Raji (cell line): ENCODE measurements around the gene MTG2.

Experiments used
- POLR2A ChIP-seq: IDR thresholded peaks from 2 replicates; pipeline ENCODE4 v1.6.1; 2011; ENCODE audit warnings: low read depth, low read length, control low read depth; ENCODE audit not compliant: insufficient read depth

MTG2 gene

GRCh38 chr20:62141397-62142251 is 41.2 kb upstream of the MTG2 start:
- no peak for TF ChIP-seq POLR2A

DNA sequence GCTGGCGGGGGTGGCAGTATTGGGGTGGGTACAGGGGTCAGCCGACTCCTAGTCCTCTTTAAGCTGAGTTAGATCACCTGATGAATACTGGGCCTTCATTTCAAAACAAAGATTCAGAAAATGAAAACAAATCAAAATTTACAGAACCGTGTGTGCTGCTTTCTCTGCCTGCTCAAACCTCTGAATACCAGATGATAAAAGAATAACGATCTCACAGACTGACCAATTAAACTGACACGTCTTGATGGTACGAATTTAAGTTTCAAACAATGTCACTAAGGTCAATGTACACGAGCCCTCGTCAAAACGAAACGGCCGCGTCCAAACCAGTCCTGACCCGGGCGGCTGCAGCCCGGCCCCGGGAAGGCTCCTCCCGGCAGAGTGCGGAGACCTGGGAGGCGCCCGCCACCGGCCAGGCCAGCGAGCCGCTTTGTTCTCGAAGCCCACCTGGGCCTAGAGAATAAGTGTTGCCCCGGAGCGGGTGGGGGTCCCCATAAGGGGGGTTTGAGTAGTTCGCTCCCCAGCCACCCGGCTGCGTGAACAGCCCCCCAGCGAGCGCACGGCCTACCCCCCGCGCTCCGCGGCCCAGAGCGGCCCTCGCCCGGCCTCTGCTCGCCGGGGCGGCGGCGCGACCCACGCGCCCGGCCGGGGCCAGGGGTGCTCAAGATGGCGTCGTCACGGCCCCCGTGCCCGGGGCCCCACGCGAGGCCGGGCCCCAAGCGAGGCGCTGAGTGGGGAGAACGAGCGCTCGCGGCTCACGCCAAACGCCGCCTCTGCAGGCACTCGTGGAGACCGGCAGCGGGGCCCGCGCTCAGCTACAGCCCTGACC is 40.4 kb upstream of the MTG2 start:
- TF ChIP-seq POLR2A: no peak

DNA sequence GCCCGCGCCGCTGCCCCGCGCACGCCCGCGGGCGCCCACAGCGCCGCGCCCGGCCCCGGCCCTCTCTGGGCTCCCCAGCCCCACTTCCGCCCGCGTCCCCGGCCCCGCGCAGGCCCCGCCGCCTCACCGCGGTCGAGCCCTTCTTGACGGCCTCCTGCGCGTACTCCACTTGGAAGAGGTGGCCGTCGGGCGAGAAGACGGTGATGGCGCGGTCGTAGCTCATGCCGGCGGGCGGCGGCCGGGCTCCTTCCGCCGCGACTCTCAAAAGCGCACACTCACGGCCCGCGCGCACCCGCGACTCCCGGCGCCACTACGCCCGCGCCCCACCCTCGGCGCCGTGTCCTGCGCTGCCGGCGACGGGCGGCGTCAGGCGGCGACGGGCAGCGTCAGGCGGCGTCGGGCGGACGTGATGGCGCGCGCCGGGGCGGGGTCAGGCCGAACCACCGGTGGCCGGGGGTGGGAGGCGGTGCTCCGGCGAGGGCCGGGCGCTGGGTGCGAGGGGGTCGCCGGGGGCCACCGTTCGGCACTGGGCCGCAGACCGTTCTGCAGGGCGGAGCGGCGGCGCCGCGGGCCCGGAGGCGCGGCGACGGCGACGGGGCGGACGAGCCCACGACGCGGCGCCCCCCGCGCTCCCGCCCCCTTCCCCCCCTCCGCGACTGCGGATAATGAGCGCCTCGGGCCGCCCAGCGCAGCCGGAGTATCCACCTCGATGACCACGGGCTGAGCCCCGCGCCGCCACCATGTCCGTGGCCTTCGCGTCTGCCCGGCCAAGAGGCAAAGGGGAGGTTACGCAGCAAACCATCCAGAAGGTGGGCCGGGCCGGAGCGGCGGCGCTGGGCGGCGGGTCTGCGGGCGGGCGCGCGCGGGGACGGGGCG is 39.5 kb upstream of the MTG2 start, which contains the start of the genes PSMA7 and SS18L1:
PSMA7 (minus strand) TSS at position 314 of the 876 bp plus-strand sequence; CDS start at position 223, 91 bp downstream.
SS18L1 (plus strand) TSS at position 689 of the 876 bp plus-strand sequence; CDS start at position 741, 52 bp downstream.
- peak; percentile 70 for TF ChIP-seq POLR2A

GRCh38 chr20:62143957-62144825 is 38.6 kb upstream of the MTG2 start:
- no peak for TF ChIP-seq POLR2A

DNA sequence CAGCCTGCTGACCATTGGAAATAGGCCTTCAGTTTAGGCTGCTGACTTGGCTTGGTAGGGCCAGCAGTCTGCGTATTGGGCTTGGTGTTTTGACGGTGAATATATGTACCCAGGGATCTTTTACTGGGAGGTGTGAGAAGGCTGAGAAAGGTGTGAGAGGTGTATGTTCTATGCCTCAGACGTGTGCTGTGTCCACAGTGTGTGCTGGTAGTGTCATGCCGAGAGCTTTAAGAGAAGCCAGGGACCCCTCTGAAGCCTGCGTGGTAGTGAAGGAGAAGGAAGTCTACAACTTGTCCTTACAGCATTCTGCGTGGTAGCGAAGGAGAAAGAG is 37.2 kb upstream of the MTG2 start:
- no peak for TF ChIP-seq POLR2A

DNA sequence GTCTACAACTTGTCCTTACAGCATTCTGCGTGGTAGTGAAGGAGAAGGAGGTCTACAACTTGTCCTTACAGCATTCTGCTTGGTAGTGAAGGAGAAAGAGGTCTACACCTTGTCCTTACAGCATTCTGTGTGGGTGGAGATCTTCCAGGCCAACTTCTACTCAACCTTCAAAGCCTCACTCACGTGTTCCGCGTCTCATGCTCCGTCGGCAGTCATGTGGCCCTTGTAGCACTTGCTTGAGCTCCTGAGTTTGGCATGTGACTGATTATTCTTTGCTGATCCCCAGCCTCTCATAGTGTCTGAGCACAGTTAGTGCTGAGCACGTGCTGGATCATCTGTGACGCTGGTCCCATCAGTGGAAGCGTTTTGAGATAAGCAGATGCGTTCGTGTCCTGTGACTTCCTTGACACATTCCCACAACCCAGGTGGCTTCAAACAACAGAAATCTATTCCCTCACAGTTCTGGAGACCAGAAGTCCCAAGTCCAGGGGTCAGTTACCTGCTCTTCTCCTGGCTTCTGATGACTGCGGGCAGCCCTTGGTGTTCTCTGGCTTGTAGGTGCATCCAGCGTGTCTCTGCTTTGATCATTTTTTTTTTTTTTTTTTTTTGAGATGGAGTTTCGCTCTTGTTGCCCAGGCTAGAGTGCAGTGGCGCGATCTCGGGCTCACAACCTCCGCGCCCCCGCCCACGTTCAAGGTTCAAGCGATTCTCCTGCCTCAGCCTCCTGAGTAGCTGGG is 36.6 kb upstream of the MTG2 start:
- no peak for TF ChIP-seq POLR2A

DNA sequence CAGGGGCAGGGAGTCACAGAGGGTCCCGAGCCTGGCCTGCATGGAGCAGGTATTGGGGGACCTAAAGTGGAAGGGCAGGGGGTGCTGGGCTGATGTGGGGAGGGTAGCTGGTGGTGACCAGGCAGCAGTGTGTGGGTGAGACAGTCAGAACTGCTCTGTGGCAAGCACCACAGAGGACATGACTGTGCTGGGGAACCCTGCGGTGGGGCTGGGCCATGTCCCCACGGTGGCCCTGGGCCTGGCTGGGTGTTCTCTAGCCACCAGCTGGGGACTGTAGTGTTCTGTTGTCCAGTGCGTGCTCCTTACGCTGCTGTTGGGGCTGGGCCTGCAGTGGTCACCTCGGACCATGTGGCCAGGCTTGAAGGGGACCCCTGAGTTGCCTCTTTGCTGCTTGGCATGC is 35.7 kb upstream of the MTG2 start:
- no peak for TF ChIP-seq POLR2A

GRCh38 chr20:62147528-62147927 is 35.3 kb upstream of the MTG2 start:
- no peak for TF ChIP-seq POLR2A

- no peak for TF ChIP-seq POLR2A
Observed at GRCh38 chr20:62148908-62149314, 33.9 kb upstream of the MTG2 start.

- TF ChIP-seq POLR2A: no peak
Observed at GRCh38 chr20:62149532-62150309, 33.1 kb upstream of the MTG2 start.

GRCh38 chr20:62150310-62150575 is 32.6 kb upstream of the MTG2 start:
- TF ChIP-seq POLR2A: no peak

GRCh38 chr20:62151225-62151624 is 31.6 kb upstream of the MTG2 start:
- TF ChIP-seq POLR2A: no peak

- TF ChIP-seq POLR2A: no peak
Observed at GRCh38 chr20:62151835-62152364, 30.9 kb upstream of the MTG2 start.
